Measurements from ENCODE around the gene SLC15A2. TPM values are rescaled to one million over a fixed set of nuclear protein-coding genes. Genes with fewer than 3 reads are reported as not detected.
A peak's percentile ranks its signal among the peaks of the same experiment; 100 is the strongest.

SLC15A2 gene
- total RNA-seq, 1 donor from 2014 or later = 0.63 TPM

GRCh38 chr3:121969631-121970030 is 75.4 kb downstream of the SLC15A2 start:
- Histone ChIP-seq H3K27me3 (ENCODE audit: control insufficient read depth, insufficient read depth, low read length) (no peaks in the 10 kb centered on the region), H3K4me3 (ENCODE audit: low read depth, low read length) (no peak overlapping the region), H3K36me3 (ENCODE audit: control insufficient read depth, insufficient read depth, low read length) (no peaks in the 10 kb centered on the region)
- no peak for DNase-seq (ENCODE audit: low read depth)
- no peak for TF ChIP-seq CTCF (IDR thresholded peaks at IDR 0.05; ENCODE audit: insufficient read depth, low read length, poor library complexity, severe bottlenecking)

GRCh38 chr3:121970047-121970446 is 75.8 kb downstream of the SLC15A2 start:
- no peak for TF ChIP-seq CTCF (IDR thresholded peaks at IDR 0.05; ENCODE audit: insufficient read depth, low read length, poor library complexity, severe bottlenecking)
- no peak overlapping the region for H3K4me3 ChIP-seq (ENCODE audit: low read depth, low read length)

GRCh38 chr3:121974601-121975111 is 80.5 kb downstream of the SLC15A2 start:
- TF ChIP-seq CTCF (IDR thresholded peaks at IDR 0.05; ENCODE audit: insufficient read depth, low read length, poor library complexity, severe bottlenecking) = no peak
- Histone ChIP-seq H3K27me3 (ENCODE audit: control insufficient read depth, insufficient read depth, low read length) (no peaks in the 10 kb centered on the region), H3K36me3 (ENCODE audit: control insufficient read depth, insufficient read depth, low read length) (no peaks in the 10 kb centered on the region), H3K4me3 (ENCODE audit: low read depth, low read length) (no peak overlapping the region)
- peak; percentile 19 for DNase-seq (ENCODE audit: low read depth)

More at GRCh38 chr3:121970047-121970446, 75.8 kb downstream of the SLC15A2 start:
- no peaks in the 10 kb centered on the region for H3K27me3 ChIP-seq (ENCODE audit: control insufficient read depth, insufficient read depth, low read length)
- no peaks in the 10 kb centered on the region for H3K36me3 ChIP-seq (ENCODE audit: control insufficient read depth, insufficient read depth, low read length)
- no peak for DNase-seq (ENCODE audit: low read depth)

GRCh38 chr3:121975702-121976302 is 81.6 kb downstream of the SLC15A2 start:
- Histone ChIP-seq H3K27me3 (ENCODE audit: control insufficient read depth, insufficient read depth, low read length) (no peaks in the 10 kb centered on the region), H3K36me3 (ENCODE audit: control insufficient read depth, insufficient read depth, low read length) (no peaks in the 10 kb centered on the region), H3K4me3 (ENCODE audit: low read depth, low read length) (no peak overlapping the region)
- DNase-seq (ENCODE audit: low read depth) = no peak
- TF ChIP-seq CTCF (IDR thresholded peaks at IDR 0.05; ENCODE audit: insufficient read depth, low read length, poor library complexity, severe bottlenecking) = no peak

- TF ChIP-seq CTCF (IDR thresholded peaks at IDR 0.05; ENCODE audit: insufficient read depth, low read length, poor library complexity, severe bottlenecking) = no peak
- H3K27me3 ChIP-seq (ENCODE audit: control insufficient read depth, insufficient read depth, low read length) = no peaks in the 10 kb centered on the region
Measured at GRCh38 chr3:121976727-121977126, 82.5 kb downstream of the SLC15A2 start.

GRCh38 chr3:121979246-121979645 is 85.0 kb downstream of the SLC15A2 start:
- Histone ChIP-seq H3K36me3 (ENCODE audit: control insufficient read depth, insufficient read depth, low read length) (no peaks in the 10 kb centered on the region), H3K4me3 (ENCODE audit: low read depth, low read length) (no peak overlapping the region), H3K27me3 (ENCODE audit: control insufficient read depth, insufficient read depth, low read length) (no peaks in the 10 kb centered on the region)
- TF ChIP-seq CTCF (IDR thresholded peaks at IDR 0.05; ENCODE audit: insufficient read depth, low read length, poor library complexity, severe bottlenecking) = no peak
- no peak for DNase-seq (ENCODE audit: low read depth)

More at GRCh38 chr3:121976727-121977126, 82.5 kb downstream of the SLC15A2 start:
- H3K36me3 ChIP-seq (ENCODE audit: control insufficient read depth, insufficient read depth, low read length) = no peaks in the 10 kb centered on the region
- no peak for DNase-seq (ENCODE audit: low read depth)
- H3K4me3 ChIP-seq (ENCODE audit: low read depth, low read length) = no peak overlapping the region

All from kidney epithelial cell (primary cell).